Adrenal gland (tissue), 12 donors: ENCODE measurements around the gene TIMM17A. TPM values are rescaled to one million over a fixed set of nuclear protein-coding genes. Genes with fewer than 3 reads are reported as not detected.
"Not testable (repeated sequence)": the region's sequence is repeated elsewhere in the genome, so short reads cannot be mapped to it uniquely, and the experiment has no call there.

ENCODE experiments used
- DNase-seq, 7 donors: peaks; one replicate each; pipeline ENCODE4 v3.0.0-alpha.2; 2019 to 2020
- H3K27ac ChIP-seq, 5 donors: fragments of 200-600 bp; sonication (generic) in 4 of 5; 1 replicate in 3 of 5; 2 replicates in 2 of 5; pipeline versions ENCODE4 v1.5.1 to v1.8.0; 2016 to 2020; ENCODE audit warnings: mild to moderate bottlenecking in 1 of 5
- H3K27me3 ChIP-seq: fragments of 200-600 bp; 2 replicates; pipeline ENCODE4 v1.8.0; 2021
- H3K36me3 ChIP-seq, 2 donors: fragments of 200-600 bp; replicated peaks in 1 of 2; 1 replicate in 1 of 2; 2 replicates in 1 of 2; pipeline versions ENCODE4 v1.5.1 to v1.8.0; 2018 to 2022
- H3K4me1 ChIP-seq, 2 donors: fragments of 200-600 bp; replicated peaks in 1 of 2; 1 replicate in 1 of 2; 2 replicates in 1 of 2; pipeline versions ENCODE4 v1.5.1 to v1.8.0; 2018 to 2021
- H3K4me3 ChIP-seq, 4 donors: fragments of 200-600 bp; sonication (generic) in 3 of 4; one replicate each; pipeline ENCODE4 v1.5.1; 2016 to 2018
- H3K9me3 ChIP-seq, 3 donors: fragments of 200-600 bp; sonication (generic) in 1 of 3; replicated peaks in 1 of 3; 1 replicate in 2 of 3; 2 replicates in 1 of 3; pipeline versions ENCODE4 v1.5.1 to v1.8.0; 2016 to 2021
- CTCF ChIP-seq, 6 experiments: fragments of 450-650 bp in 4 of 6; fragments of 200-600 bp in 2 of 6; sonication (generic) in 1 of 6; IDR thresholded peaks; 1 replicate in 5 of 6; 2 replicates in 1 of 6; pipeline versions ENCODE4 v1.5.1 to v1.8.0; 2016 to 2021; ENCODE audit warnings: antibody characterized with exemption in 6 of 6, mild to moderate bottlenecking in 2 of 6, moderate library complexity in 1 of 6
- POLR2A ChIP-seq, 2 donors: fragments of 450-650 bp; IDR thresholded peaks; one replicate each; pipeline ENCODE4 v1.6.1; 2017; ENCODE audit warnings: antibody characterized with exemption in 2 of 2, mild to moderate bottlenecking in 2 of 2, moderate library complexity in 1 of 2
- WGBS, 4 donors: extraction: QIAGEN DNeasy Blood & Tissue Kit in 2 of 4; methylation state at CpG; one replicate each; pipeline versions ENCODE4 v1.1.5 to v1.1.7; 2013 to 2017; 5-methylcytosine and 5-hydroxymethylcytosine counted together
- intact Hi-C, 2 donors: fragments of 100-400 bp; cut with DNase I; formaldehyde crosslinking; loops; one replicate each; pipeline versions ENCODE4 v1.14.1 to v1.15.0; 2022 to 2023
- microRNA-seq, 3 donors: library from miRNA; unstranded; fragments of <30 nt; microRNA quantifications; one replicate each; pipeline ENCODE4, GENCODE V29; 2017 to 2020
- polyA plus RNA-seq, 3 donors: library from polyadenylated mRNA; stranded (reverse); fragments of 200-250 nt in 2 of 3; fragments of 350-450 nt in 1 of 3; fragmentation: Illumina TruSeq in 1 of 3; extraction: RNeasy Lipid Tissue Mini Kit (QIAGEN cat#74804) in 1 of 3; gene quantifications; one replicate each; pipeline ENCODE4 v1.2.3, GENCODE V29; 2013 to 2014
- small RNA-seq, 2 donors: library from RNA; depleted of rRNA; stranded (forward); fragments of <200 nt; gene quantifications; one replicate each; pipeline ENCODE3, GENCODE V24; 2016
- total RNA-seq, 9 donors: library from RNA; depleted of rRNA in 4 of 9; stranded (reverse); fragments of >200 nt in 4 of 9; fragments of 120-200 nt in 1 of 9; fragmentation: NEBNext Ultra II Directional in 1 of 9; extraction: Animal tissue kit (Norgen Biotek cat#: 25700) in 1 of 9; gene quantifications; one replicate each; pipeline versions ENCODE4 v1.1.0 to v1.2.4, GENCODE V29; 2013 to 2023
- donor health status: healthy with polysubstance abuse.
- donor health status: Bipolar disorder and iron deficiency.
- donor health status: DM: yes; HTN: yes; CAD: no.
- donor health status: DM: no; HTN: no; CAD: no.
- donor health status: DM: no; HTN: no; CAD: no.
- donor health status: DM: yes; HTN: yes; CAD: no.

The TIMM17A gene
- total and polyA plus RNA-seq, 12 donors, result 26.3 to 178 (median 47.6) TPM

DNA sequence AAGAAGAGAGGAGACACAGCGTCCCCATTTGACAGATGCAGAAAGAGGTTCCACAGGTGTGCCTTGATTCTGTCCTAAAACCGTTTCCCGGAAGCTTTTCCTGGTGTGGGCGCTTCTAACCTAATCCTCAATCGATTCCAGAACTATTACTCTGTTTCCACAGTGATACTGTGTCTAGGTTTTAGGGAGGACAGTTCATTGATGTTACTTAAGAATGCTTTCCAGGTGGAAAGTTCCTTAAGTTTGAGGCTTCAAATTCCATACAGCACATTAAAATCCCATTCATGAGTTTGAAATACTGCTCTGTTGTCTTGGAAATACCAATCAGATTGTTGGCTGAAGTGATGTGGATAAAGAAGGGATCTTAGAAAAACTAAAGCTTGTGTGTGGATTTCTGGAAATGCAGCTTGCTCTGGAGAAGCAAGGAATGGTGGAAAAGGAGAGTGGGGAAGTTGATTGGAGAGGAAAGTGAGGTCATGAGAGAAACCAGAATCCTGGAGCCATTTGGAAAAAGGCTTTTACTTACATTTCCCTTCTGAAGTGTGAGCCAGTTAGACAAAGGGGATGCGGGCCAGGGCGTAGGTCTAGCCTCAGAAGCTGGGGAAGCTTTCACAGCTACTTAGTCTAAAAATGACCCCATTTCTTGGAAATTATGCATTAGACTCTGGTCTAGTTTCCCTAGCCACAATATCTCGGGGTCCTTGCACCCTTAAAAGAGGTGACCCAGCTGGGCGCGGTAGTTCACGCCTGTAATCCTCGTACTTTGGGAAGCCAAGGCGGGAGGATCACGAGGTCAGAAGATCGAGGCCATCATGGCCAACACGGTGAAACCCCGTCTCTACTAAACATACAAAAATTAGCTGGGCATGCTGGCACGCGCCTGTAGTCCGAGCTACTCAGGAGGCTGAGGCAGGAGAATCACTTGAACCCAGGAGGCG is 61.8 kb downstream of the TIMM17A start:
- no peak for TF ChIP-seq CTCF (IDR thresholded peaks at IDR 0.05)
- TF ChIP-seq POLR2A (IDR thresholded peaks at IDR 0.05), result no peak
- Histone ChIP-seq H3K4me1 (peaks cover 0 to 5% of the 10 kb centered on the region in 2 donors), H3K36me3 (no peaks in the 10 kb centered on the region), H3K9me3 (no peaks in the 10 kb centered on the region), H3K4me3 (no peak overlapping the region), H3K27me3 (no peaks in the 10 kb centered on the region), H3K27ac (no peak overlapping the region)
- intact Hi-C loops, result no loop called here
- 87 to 95% (median 91%) methylated on average over 18 to 21 of the region's 21 CpGs for WGBS, 4 donors
- DNase-seq, result no peak

DNA sequence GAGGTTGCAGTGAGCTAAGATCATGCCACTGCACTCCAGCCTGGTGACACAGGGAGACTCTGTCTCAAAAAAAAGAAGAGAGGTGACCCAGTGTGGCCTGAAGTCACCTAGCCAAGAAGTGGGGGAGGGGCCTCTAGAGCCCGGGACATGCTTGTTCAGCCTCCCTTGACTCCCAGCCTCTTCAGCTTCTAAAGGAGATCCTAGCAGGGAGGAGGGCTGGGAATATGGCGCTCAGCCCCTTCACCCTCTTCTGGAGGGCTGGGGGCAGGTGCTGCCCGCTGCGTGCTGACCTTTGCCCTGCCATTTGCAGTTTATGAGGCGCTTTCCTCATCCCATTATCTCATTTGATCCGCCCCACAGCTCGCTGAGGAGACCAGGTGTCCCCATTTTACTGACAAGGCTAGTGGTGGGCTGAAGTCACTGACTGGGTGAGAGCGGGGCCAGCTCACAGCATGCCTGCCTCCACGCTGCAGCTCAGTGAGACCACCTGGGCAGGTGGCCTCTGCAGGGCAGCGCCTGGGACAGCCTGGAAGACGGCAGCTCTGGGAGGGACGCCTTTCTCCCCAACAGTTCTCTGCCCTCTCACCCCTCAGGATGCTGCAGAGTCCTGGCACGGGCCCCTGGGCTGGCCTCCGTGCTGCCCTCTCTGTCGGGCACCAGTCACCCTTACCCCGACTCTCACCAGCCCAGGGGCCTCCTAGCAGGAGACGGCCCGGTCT is 62.6 kb downstream of the TIMM17A start:
- Histone ChIP-seq H3K4me3 (no peak overlapping the region), H3K36me3 (no peaks in the 10 kb centered on the region), H3K9me3 (no peaks in the 10 kb centered on the region), H3K27ac (no peak overlapping the region), H3K27me3 (no peaks in the 10 kb centered on the region), H3K4me1 (peaks cover 0 to 5% of the 10 kb centered on the region in 2 donors)
- no peak for TF ChIP-seq CTCF (IDR thresholded peaks at IDR 0.05)
- no peak for TF ChIP-seq POLR2A (IDR thresholded peaks at IDR 0.05)
- intact Hi-C loops, result no loop called here
- DNase-seq, result no peak
- 71 to 85% (median 79%) methylated on average over 12 to 18 of the region's 18 CpGs for WGBS, 4 donors

- intact Hi-C loops, result no loop called here
- Histone ChIP-seq H3K27me3 (no peaks in the 10 kb centered on the region), H3K9me3 (no peaks in the 10 kb centered on the region), H3K36me3 (no peaks in the 10 kb centered on the region), H3K4me3 (no peak overlapping the region), H3K4me1 (peaks cover 0 to 5% of the 10 kb centered on the region in 2 donors), H3K27ac (no peak overlapping the region)
- TF ChIP-seq CTCF (IDR thresholded peaks at IDR 0.05) (no peak), POLR2A (IDR thresholded peaks at IDR 0.05) (no peak)
- no peak for DNase-seq
- WGBS, 4 donors, result 69 to 81% (median 73%) methylated on average over 16 to 19 of the region's 19 CpGs
These were observed 63.3 kb downstream of the TIMM17A start for GRCh38 chr1:202018468-202019234.

GRCh38 chr1:202019235-202019558 is 63.9 kb downstream of the TIMM17A start:
- WGBS, 4 donors, result 80 to 91% (median 86%) methylated on average over 8 of the region's 8 CpGs
- H3K36me3 ChIP-seq, result not testable (repeated sequence)

More at GRCh38 chr1:202019235-202019558, 63.9 kb downstream of the TIMM17A start:
- H3K4me1 ChIP-seq, DNase-seq, intact Hi-C loops, H3K27me3 ChIP-seq, H3K9me3 ChIP-seq, H3K4me3 ChIP-seq, H3K27ac ChIP-seq: not testable (repeated sequence)

Small RNA genes lying within 50 kb of the gene (microRNA-seq; reads per million reads assigned to microRNA genes)
- 0 to 0.57 (median 0) reads per million in 3 donors for gene MIR6740

Small RNA genes lying within 50 kb of the gene (small RNA-seq; reads per million reads assigned to genes)
- gene MIR6740 (0 reads per million in 2 donors), gene RF00156 (0 reads per million in 2 donors)

Other genes starting within 250 kb of the TIMM17A start
- gene IPO9, start 126.3 kb upstream of the TIMM17A start, total RNA-seq, result 10 to 100 TPM; 13.6 to 45.2 (median 28.0) TPM
- 10 to 100 TPM; 23.6 to 34.4 (median 29.1) TPM for gene IPO9, start 126.3 kb upstream of the TIMM17A start, polyA plus RNA-seq
- gene SHISA4, start 66.6 kb upstream of the TIMM17A start, total RNA-seq, result 100 to 1,000 TPM in 4 of 9 donors, 10 to 100 TPM in 5; 32.9 to 221 (median 95.1) TPM
- 10 to 100 TPM; 49.7 to 62.8 (median 51.0) TPM for gene SHISA4, start 66.6 kb upstream of the TIMM17A start, polyA plus RNA-seq
- gene LMOD1, start 9.0 kb upstream of the TIMM17A start, total RNA-seq, result 100 to 1,000 TPM in 2 of 9 donors, 10 to 100 TPM in 5, 1 to 10 TPM in 2; 1.3 to 171 (median 67.6) TPM
- gene LMOD1, start 9.0 kb upstream of the TIMM17A start, polyA plus RNA-seq, result 100 to 1,000 TPM in 2 of 3 donors, 10 to 100 TPM in 1; 26.9 to 131 (median 108) TPM
- gene RNPEP, start 27.1 kb downstream of the TIMM17A start, total RNA-seq, result 10 to 100 TPM; 28.9 to 99.6 (median 66.0) TPM
- 10 to 100 TPM; 43.8 to 59.6 (median 46.7) TPM for gene RNPEP, start 27.1 kb downstream of the TIMM17A start, polyA plus RNA-seq
- under 1 TPM in 7 of 9 donors, not detected in 2; 0.06 to 0.51 (median 0.41) TPM for gene ELF3, start 55.1 kb downstream of the TIMM17A start, total RNA-seq
- gene ELF3, start 55.1 kb downstream of the TIMM17A start, polyA plus RNA-seq, result 1 to 10 TPM in 2 of 3 donors, not detected in 1; 1.0 to 1.4 TPM
- gene GPR37L1, start 167.4 kb downstream of the TIMM17A start, total RNA-seq, result under 1 TPM in 8 of 9 donors, not detected in 1; under 0.01 to 0.49 (median 0.28) TPM
- under 1 TPM; 0.02 to 0.24 (median 0.13) TPM for gene GPR37L1, start 167.4 kb downstream of the TIMM17A start, polyA plus RNA-seq
- gene ARL8A, start 189.2 kb downstream of the TIMM17A start, total RNA-seq, result 100 to 1,000 TPM in 1 of 9 donors, 10 to 100 TPM in 8; 34.3 to 115 (median 58.6) TPM
- 10 to 100 TPM; 26.4 to 71.2 (median 28.6) TPM for gene ARL8A, start 189.2 kb downstream of the TIMM17A start, polyA plus RNA-seq
- 10 to 100 TPM in 6 of 9 donors, 1 to 10 TPM in 3; 2.5 to 41.6 (median 19.3) TPM for gene PTPN7, start 205.1 kb downstream of the TIMM17A start, total RNA-seq
- gene PTPN7, start 205.1 kb downstream of the TIMM17A start, polyA plus RNA-seq, result 10 to 100 TPM; 13.4 to 45.4 (median 15.0) TPM
- gene LGR6, start 238.3 kb downstream of the TIMM17A start, total RNA-seq, result under 1 TPM in 7 of 9 donors, not detected in 2; 0.06 to 0.54 (median 0.14) TPM
- 1 to 10 TPM in 1 of 3 donors, under 1 TPM in 1, not detected in 1; 0.48 to 1.0 TPM for gene LGR6, start 238.3 kb downstream of the TIMM17A start, polyA plus RNA-seq